ENCODE results near the gene TLR9.
A peak's percentile ranks its signal among the peaks of the same experiment; 100 is the strongest.

TLR9 gene

GRCh38 chr3:52256159-52256558 is 30.7 kb upstream of the TLR9 start:
- POLR2A ChIA-PET = no interaction called here
- TF ChIP-seq FOXK2 (IDR thresholded peaks at IDR 0.05) (no peak), ELF4 (IDR thresholded peaks at IDR 0.05) (no peak), L3MBTL2 (conservative IDR thresholded peaks at IDR 0.05) (no peak), SP1 (IDR thresholded peaks at IDR 0.05) (no peak), FOXM1 (IDR thresholded peaks at IDR 0.05; ENCODE audit: borderline replicate concordance) (no peak), TARDBP (IDR thresholded peaks at IDR 0.05) (no peak), BHLHE40 (IDR thresholded peaks at IDR 0.05; ENCODE audit: borderline replicate concordance) (no peak), ARNT (IDR thresholded peaks at IDR 0.05) (no peak), NFRKB (IDR thresholded peaks at IDR 0.05) (no peak), LEF1 (IDR thresholded peaks at IDR 0.05; ENCODE audit: borderline replicate concordance) (no peak), ZNF384 (IDR thresholded peaks at IDR 0.05) (no peak), CTBP1 (IDR thresholded peaks at IDR 0.05; ENCODE audit: borderline replicate concordance) (no peak), FOXA1 (IDR thresholded peaks at IDR 0.05) (no peak), HDGF (IDR thresholded peaks at IDR 0.05; ENCODE audit: borderline replicate concordance) (no peak)
- CTCF ChIA-PET = no interaction called here
- no peak for DNase-seq (ENCODE audit: extremely low spot score)

GRCh38 chr3:52254608-52255007 is 29.2 kb upstream of the TLR9 start:
- no peak for TF ChIP-seq NFRKB (IDR thresholded peaks at IDR 0.05)
- no peak for TF ChIP-seq FOXK2 (IDR thresholded peaks at IDR 0.05)
- TF ChIP-seq HDGF (IDR thresholded peaks at IDR 0.05; ENCODE audit: borderline replicate concordance) = no peak
- TF ChIP-seq SP1 (IDR thresholded peaks at IDR 0.05) = no peak
- ChIA-PET CTCF (no interaction called here), POLR2A (interaction anchor here (1.1 kb wide), 1 partner anchor 15 kb away, joined by 3 read pairs; the partner anchor contains the start of gene TWF2)
- DNase-seq (ENCODE audit: extremely low spot score) = no peak

- TF ChIP-seq PKNOX1 (IDR thresholded peaks at IDR 0.05) (peak; percentile 29; the same call in 1 of the 2 replicates), HDGF (IDR thresholded peaks at IDR 0.05; ENCODE audit: borderline replicate concordance) (no peak)
- POLR2A ChIA-PET = interaction anchor here (1.1 to 1.2 kb wide), 3 partner anchors 14 to 25 kb away, joined by 3 to 4 read pairs (median 4); partner anchors contain the start of genes TWF2 and WDR82
- DNase-seq (ENCODE audit: extremely low spot score) = no peak
- CTCF ChIA-PET = no interaction called here
Observed at GRCh38 chr3:52253314-52254304, 28.2 kb upstream of the TLR9 start.

- no peak for DNase-seq (ENCODE audit: extremely low spot score)
- POLR2A ChIA-PET = interaction anchor here (1.0 to 2.3 kb wide), 3 partner anchors 10 to 29 kb away, joined by 3 to 11 read pairs (median 9); no protein-coding TSS in a partner anchor
- TF ChIP-seq FOXA1 (IDR thresholded peaks at IDR 0.05) = no peak
- no peak for TF ChIP-seq L3MBTL2 (conservative IDR thresholded peaks at IDR 0.05)
- TF ChIP-seq FOXM1 (IDR thresholded peaks at IDR 0.05; ENCODE audit: borderline replicate concordance) = no peak
- no peak for TF ChIP-seq LEF1 (IDR thresholded peaks at IDR 0.05; ENCODE audit: borderline replicate concordance)
- TF ChIP-seq SP1 (IDR thresholded peaks at IDR 0.05) = no peak
- no peak for TF ChIP-seq BHLHE40 (IDR thresholded peaks at IDR 0.05; ENCODE audit: borderline replicate concordance)
- no peak for TF ChIP-seq PKNOX1 (IDR thresholded peaks at IDR 0.05)
- no peak for TF ChIP-seq CTBP1 (IDR thresholded peaks at IDR 0.05; ENCODE audit: borderline replicate concordance)
- TF ChIP-seq NFRKB (IDR thresholded peaks at IDR 0.05) = no peak
- CTCF ChIA-PET = interaction anchor here (1.2 kb wide), 1 partner anchor 19 kb away, joined by 3 read pairs; no protein-coding TSS in a partner anchor
Observed at GRCh38 chr3:52250122-52250521, 24.7 kb upstream of the TLR9 start.

- ChIA-PET POLR2A (interaction anchor here (1.2 to 1.8 kb wide), 3 partner anchors 9 to 29 kb away, joined by 5 to 11 read pairs (median 10); partner anchors contain the start of genes TWF2 and WDR82), CTCF (interaction anchor here (1.0 kb wide), 1 partner anchor 18 kb away, joined by 3 read pairs; no protein-coding TSS in a partner anchor)
- DNase-seq (ENCODE audit: extremely low spot score) = no peak
- TF ChIP-seq CTBP1 (IDR thresholded peaks at IDR 0.05; ENCODE audit: borderline replicate concordance) = no peak
- no peak for TF ChIP-seq PKNOX1 (IDR thresholded peaks at IDR 0.05)
- TF ChIP-seq FOXM1 (IDR thresholded peaks at IDR 0.05; ENCODE audit: borderline replicate concordance) = no peak
- TF ChIP-seq HDGF (IDR thresholded peaks at IDR 0.05; ENCODE audit: borderline replicate concordance) = no peak
- no peak for TF ChIP-seq TARDBP (IDR thresholded peaks at IDR 0.05)
- no peak for TF ChIP-seq SP1 (IDR thresholded peaks at IDR 0.05)
- TF ChIP-seq NFRKB (IDR thresholded peaks at IDR 0.05) = no peak
- TF ChIP-seq L3MBTL2 (conservative IDR thresholded peaks at IDR 0.05) = no peak
- no peak for TF ChIP-seq LEF1 (IDR thresholded peaks at IDR 0.05; ENCODE audit: borderline replicate concordance)
- TF ChIP-seq FOXK2 (IDR thresholded peaks at IDR 0.05) = no peak
- TF ChIP-seq BHLHE40 (IDR thresholded peaks at IDR 0.05; ENCODE audit: borderline replicate concordance) = no peak
Observed at GRCh38 chr3:52249683-52250082, 24.2 kb upstream of the TLR9 start.

All from HEK293T (cell line).